Large intestine (tissue), 3 donors: ENCODE measurements around the gene ZBTB46. TPM values are rescaled to one million over a fixed set of nuclear protein-coding genes. Genes with fewer than 3 reads are reported as not detected.
A peak's percentile ranks its signal among the peaks of the same experiment; 100 is the strongest.
"Not testable (repeated sequence)": the region's sequence is repeated elsewhere in the genome, so short reads cannot be mapped to it uniquely, and the experiment has no call there.

ENCODE experiments used
- DNase-seq, 2 donors: peaks; one replicate each; pipeline versions ENCODE4 v3.0.0 to v3.0.0-alpha.2; 2013
- H3K27ac ChIP-seq: one replicate; pipeline ENCODE4 v1.5.1; 2013; ENCODE audit warnings: low read length
- H3K27me3 ChIP-seq: 2 replicates; pipeline ENCODE4 v1.6.1; 2013; ENCODE audit warnings: low read length; ENCODE audit not compliant: control insufficient read depth, insufficient read depth
- H3K36me3 ChIP-seq: 2 replicates; pipeline ENCODE4 v1.6.1; 2013; ENCODE audit warnings: low read length; ENCODE audit not compliant: control insufficient read depth, insufficient read depth
- H3K4me1 ChIP-seq: one replicate; pipeline ENCODE4 v1.6.1; 2013; ENCODE audit warnings: low read length; ENCODE audit not compliant: control insufficient read depth, insufficient read depth
- H3K4me3 ChIP-seq: one replicate; pipeline ENCODE4 v1.5.1; 2013; ENCODE audit warnings: low read length
- H3K9me3 ChIP-seq: one replicate; pipeline ENCODE4 v1.6.1; 2013; ENCODE audit warnings: mild to moderate bottlenecking, low read depth, low read length, moderate library complexity; ENCODE audit not compliant: control insufficient read depth
- WGBS: methylation state at CpG from one replicate; pipeline ENCODE4 v1.1.5; 2013; ENCODE audit warnings: low lambda C conversion rate; ENCODE audit not compliant: insufficient coverage; 5-methylcytosine and 5-hydroxymethylcytosine counted together
- polyA plus RNA-seq: library from polyadenylated mRNA; unstranded; fragments of 120-200 nt; gene quantifications from one replicate; pipeline ENCODE4 v1.2.1, GENCODE V29; 2013

Gene ZBTB46
- polyA plus RNA-seq, 1 donor = 4.1 TPM

- Histone ChIP-seq H3K4me1 (peaks cover 12% of the 10 kb centered on the region), H3K27me3 (no peaks in the 10 kb centered on the region), H3K36me3 (peaks cover 37% of the 10 kb centered on the region), H3K9me3 (no peaks in the 10 kb centered on the region), H3K4me3 (no peak overlapping the region), H3K27ac (no peak overlapping the region)
- DNase-seq = no peak
- WGBS = 100% methylated on average over 2 of the region's 38 CpGs
These were observed 98.7 kb downstream of the ZBTB46 start for GRCh38 chr20:63732118-63733095.

- no peaks in the 10 kb centered on the region for H3K27me3 ChIP-seq
- DNase-seq = no peak
- H3K36me3 ChIP-seq = peaks cover 36% of the 10 kb centered on the region
- H3K4me3 ChIP-seq = no peak overlapping the region
- H3K4me1 ChIP-seq = peaks cover 13% of the 10 kb centered on the region
- H3K9me3 ChIP-seq = no peaks in the 10 kb centered on the region
- H3K27ac ChIP-seq = no peak overlapping the region
- no CpG with 5 or more reads among the region's 5 CpGs for WGBS
These were observed 99.7 kb downstream of the ZBTB46 start for GRCh38 chr20:63731410-63731809.

GRCh38 chr20:63730189-63730733 is 100.8 kb downstream of the ZBTB46 start:
- not testable (repeated sequence) for H3K4me3 ChIP-seq, H3K27me3 ChIP-seq, DNase-seq, H3K27ac ChIP-seq, H3K9me3 ChIP-seq
- Histone ChIP-seq H3K36me3 (peaks cover 25% of the 10 kb centered on the region), H3K4me1 (peaks cover 13% of the 10 kb centered on the region)
- WGBS = no CpG with 5 or more reads among the region's 18 CpGs

GRCh38 chr20:63722967-63723622 is 108.0 kb downstream of the ZBTB46 start:
- Histone ChIP-seq H3K36me3 (peaks cover 26% of the 10 kb centered on the region), H3K9me3 (peaks cover 26% of the 10 kb centered on the region)
- H3K4me1 ChIP-seq, H3K27me3 ChIP-seq, DNase-seq, H3K27ac ChIP-seq, H3K4me3 ChIP-seq: not testable (repeated sequence)
- WGBS = 83% methylated on average over 1 of the region's 2 CpGs

GRCh38 chr20:63718996-63719395 is 112.1 kb downstream of the ZBTB46 start:
- Histone ChIP-seq H3K27me3 (no peaks in the 10 kb centered on the region), H3K4me3 (no peak overlapping the region), H3K9me3 (peaks cover 26% of the 10 kb centered on the region), H3K27ac (no peak overlapping the region), H3K4me1 (no peaks in the 10 kb centered on the region), H3K36me3 (peaks cover 38% of the 10 kb centered on the region)
- DNase-seq = no peak
- 100% methylated on average over 1 of the region's 2 CpGs for WGBS

GRCh38 chr20:63714858-63715257 is 116.2 kb downstream of the ZBTB46 start:
- no peaks in the 10 kb centered on the region for H3K4me1 ChIP-seq
- H3K27me3 ChIP-seq = no peaks in the 10 kb centered on the region
- peaks cover 25% of the 10 kb centered on the region for H3K9me3 ChIP-seq
- H3K36me3 ChIP-seq = peaks cover 47% of the 10 kb centered on the region
- 98% methylated on average over 5 of the region's 5 CpGs for WGBS
- H3K4me3 ChIP-seq = no peak overlapping the region
- no peak overlapping the region for H3K27ac ChIP-seq
- DNase-seq = no peak

GRCh38 chr20:63712191-63712590 is 118.9 kb downstream of the ZBTB46 start:
- 100% methylated on average over 1 of the region's 1 CpG for WGBS
- peaks cover 34% of the 10 kb centered on the region for H3K36me3 ChIP-seq
- H3K4me1 ChIP-seq = peaks cover 6% of the 10 kb centered on the region

GRCh38 chr20:63711085-63711645 is 119.9 kb downstream of the ZBTB46 start:
- 100% methylated on average over 1 of the region's 12 CpGs for WGBS

More at GRCh38 chr20:63712191-63712590, 118.9 kb downstream of the ZBTB46 start:
- H3K27ac ChIP-seq = no peak overlapping the region
- H3K4me3 ChIP-seq = no peak overlapping the region
- H3K27me3 ChIP-seq = no peaks in the 10 kb centered on the region
- H3K9me3 ChIP-seq = peaks cover 10% of the 10 kb centered on the region
- no peak for DNase-seq

GRCh38 chr20:63709149-63709527 is 121.9 kb downstream of the ZBTB46 start:
- WGBS = no CpG with 5 or more reads among the region's 17 CpGs
- Histone ChIP-seq H3K36me3 (peaks cover 53% of the 10 kb centered on the region), H3K27ac (no peak overlapping the region), H3K4me3 (peak overlapping the region; percentile 74), H3K27me3 (no peaks in the 10 kb centered on the region), H3K4me1 (peaks cover 17% of the 10 kb centered on the region), H3K9me3 (no peaks in the 10 kb centered on the region)
- no peak for DNase-seq

More at GRCh38 chr20:63711085-63711645, 119.9 kb downstream of the ZBTB46 start:
- Histone ChIP-seq H3K4me1 (peaks cover 14% of the 10 kb centered on the region), H3K36me3 (peaks cover 39% of the 10 kb centered on the region), H3K4me3 (no peak overlapping the region), H3K27ac (no peak overlapping the region), H3K9me3 (peaks cover 10% of the 10 kb centered on the region), H3K27me3 (no peaks in the 10 kb centered on the region)
- no peak for DNase-seq
